GM19035 (cell line): ENCODE data around the gene APOBEC3B.
"Not testable (repeated sequence)": the region's sequence is repeated elsewhere in the genome, so short reads cannot be mapped to it uniquely, and the experiment has no call there.

Experiments
- ATAC-seq: cut with Tn5 transposase; IDR thresholded peaks from one replicate; pipeline ENCODE4 v1.9.1; 2021; ENCODE audit not compliant: unreplicated experiment

APOBEC3B gene

DNA sequence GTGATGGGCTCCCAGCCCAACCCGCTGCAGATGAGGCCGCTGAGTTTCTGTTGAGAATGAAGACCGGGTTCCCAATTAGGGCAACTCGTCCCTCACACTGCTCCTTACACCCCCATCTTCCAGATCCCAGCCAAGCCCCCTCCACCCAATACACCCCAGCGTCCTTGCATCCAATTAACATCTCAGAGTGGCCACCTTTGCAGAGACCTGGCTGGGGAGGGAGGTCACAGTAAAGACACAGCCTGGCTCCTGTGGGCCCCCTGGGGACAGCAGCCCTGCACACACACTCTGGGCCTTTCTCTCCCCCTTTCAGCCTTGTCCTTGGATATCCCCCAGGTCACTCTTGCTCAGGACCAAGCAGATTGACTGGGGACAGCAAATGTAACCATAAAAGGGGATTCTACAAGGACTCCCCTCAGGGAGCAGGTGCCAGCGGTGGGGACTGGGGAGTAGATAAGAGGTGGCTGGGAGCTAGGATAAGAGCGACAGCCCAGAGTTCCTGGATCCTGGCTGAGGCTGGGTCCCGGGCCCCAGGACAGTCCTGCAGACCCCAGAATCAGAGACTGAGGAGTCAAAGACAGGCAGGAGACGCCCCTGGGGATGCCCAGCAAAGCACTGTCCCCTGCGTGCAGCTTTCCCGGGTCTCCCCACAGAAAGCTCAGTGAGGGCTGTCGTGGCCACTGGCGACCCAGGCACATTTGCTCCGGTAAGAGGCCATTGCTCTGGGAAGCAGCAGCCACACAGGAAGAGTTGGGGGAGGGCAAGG lies 16.4 kb upstream of the APOBEC3B start:
- no peak for ATAC-seq

DNA sequence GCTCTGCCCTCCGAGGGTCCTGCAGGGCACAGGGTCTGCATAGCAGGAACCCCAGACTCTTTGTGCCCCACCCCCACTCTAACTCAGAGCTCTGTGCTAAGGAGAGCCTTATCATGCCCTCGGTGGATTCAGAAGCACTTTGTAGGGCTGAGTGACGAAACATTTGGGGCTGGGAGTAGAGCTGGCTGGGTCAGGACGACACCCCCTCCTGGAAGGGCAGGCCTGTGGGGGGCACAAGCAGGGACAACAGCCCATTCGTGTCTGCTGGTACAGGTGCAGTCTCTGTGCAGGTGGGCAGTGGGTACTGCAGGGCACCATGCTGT lies 15.8 kb upstream of the APOBEC3B start:
- ATAC-seq = no peak

DNA sequence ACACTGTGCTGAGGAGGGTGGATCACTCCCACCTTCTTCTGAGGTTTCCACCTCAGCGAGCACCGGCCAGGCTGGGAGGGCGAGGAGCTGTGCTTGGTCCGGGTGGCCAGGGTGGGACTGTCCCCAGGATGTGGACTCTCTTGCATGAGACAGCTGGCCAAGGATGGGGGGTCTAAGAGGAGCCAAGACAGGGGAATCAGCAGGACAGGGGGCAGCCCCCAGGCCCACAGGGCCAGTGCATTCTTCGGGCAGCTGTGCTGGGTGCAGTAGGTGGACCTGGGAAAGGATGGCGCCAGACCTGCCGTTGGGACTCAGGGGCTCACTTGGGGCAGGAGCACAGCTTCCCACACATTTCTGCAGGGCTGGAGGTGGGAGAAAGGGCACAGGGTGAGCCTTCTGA lies 15.2 kb upstream of the APOBEC3B start:
- no peak for ATAC-seq

DNA sequence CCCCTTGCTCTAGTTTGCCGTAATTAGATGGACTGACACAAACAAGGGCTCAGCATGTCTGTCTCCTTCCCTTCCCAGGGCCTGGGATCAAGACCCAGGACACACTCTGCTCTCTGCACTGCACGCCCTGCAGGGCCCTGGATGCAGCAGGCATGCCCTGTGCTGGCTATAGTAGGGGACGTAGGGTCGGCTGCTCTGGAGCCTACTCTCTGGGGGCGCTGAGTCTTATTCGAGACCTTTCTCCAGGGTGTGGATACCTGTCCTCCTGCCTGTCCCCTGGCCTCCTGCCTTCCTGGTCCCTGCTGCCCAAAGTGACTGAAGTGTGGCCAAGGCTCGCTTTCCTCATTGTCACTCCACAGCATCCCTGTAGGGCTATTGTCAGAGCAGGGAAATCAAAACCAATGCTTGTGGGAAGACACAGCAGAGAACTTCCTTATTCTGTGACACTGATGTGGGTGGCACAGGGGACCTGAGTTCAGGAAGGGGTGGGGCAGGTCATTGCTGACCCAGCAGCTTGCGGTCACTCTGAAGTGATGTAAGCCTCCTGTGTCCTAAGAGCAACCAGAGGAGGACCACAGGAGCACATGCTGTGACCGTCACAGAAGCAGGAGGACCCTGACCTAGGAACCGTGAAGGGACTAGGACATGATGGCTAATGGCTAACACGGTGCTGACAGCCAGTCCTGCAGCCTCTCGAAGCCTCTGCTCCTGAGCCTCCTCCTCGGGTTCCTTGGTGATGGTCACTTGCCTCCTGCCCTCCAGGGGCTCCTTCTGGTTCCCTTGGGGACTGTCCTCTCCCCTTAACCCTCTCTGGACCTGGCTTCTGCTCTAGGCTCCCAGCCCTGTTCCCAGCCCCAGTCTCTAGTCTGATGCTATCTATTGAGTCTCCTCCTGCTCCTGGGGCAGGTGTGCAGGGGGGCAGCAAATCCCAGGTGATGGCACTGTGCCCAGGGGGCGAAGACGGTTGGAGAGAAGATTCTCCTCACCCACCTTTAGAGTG lies 14.4 kb upstream of the APOBEC3B start:
- no peak for ATAC-seq

DNA sequence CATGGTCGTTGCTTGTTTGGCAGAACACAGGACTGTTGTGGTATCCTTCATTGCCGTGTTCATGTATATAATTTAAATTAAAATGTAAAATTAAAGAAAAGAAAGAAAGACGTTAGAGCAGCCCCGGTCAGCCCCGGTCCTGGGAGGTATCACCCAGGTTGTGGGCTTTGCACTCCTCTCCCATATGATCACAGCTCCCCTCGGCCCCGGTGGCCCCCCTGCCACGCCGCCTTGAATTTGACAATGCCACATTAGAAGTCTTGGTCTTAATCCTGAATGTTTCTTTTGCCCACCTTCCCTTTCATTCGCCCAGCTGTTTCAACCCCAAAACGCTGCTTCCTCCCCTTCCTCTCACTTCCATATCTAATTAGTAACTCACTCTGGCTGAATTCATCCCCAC lies 13.3 kb upstream of the APOBEC3B start:
- ATAC-seq = no peak

DNA sequence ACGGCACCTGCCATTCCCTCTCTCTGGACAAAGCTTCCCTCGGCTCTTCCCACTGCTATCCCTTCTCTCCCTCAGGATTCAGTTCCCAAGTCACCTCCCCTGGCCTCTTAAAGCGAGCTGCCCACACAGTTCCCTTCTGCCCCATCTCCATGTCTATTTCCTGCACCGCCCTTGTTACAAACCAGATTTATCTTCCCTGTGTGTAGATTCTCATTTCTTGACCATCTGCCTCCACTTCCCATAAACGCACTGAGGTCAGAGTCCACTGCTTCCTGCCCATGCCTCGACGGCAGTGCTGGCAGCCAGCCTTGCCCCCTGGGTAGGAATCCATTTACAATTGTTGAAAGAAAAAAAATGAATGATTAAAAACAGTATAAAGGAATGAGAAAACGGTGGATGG lies 11.6 kb upstream of the APOBEC3B start:
- no peak for ATAC-seq

DNA sequence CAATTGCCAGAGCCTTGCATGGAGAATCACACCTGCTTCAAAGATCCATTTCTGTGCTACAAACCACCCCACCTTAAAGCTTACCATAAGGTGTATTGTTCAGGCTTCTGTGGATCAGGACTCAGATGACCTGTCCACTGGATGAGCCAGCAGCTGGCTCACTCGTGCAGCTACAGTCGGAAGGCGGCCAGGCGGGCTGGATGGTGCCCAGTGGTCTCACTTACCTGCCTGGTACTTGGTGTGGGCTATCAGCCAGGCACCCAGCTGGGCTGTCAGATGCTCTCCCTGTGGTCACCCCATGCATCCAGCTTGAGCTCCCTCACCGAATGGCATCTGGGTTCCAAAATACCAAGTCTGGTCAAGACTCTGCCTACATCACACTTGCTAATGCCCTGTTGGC lies 10.9 kb upstream of the APOBEC3B start:
- no peak for ATAC-seq

DNA sequence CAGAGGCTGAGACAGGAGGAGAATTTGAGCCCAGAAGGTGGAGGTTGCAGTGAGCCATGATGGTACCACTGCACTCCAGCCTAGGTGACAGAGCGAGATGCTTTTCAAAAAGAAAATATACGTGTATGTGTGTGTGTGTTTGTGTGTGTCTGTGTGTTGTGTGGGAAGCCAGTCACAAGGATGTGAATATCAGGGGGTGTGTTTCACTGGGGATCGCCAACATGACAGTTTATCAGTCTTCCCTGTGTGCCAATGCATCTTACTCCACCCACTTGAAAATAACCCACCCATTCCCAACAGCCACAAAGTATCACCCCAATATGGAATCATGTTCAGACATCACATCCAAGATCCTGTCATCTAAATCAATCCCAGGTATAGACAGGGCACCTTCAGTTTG lies 10.4 kb upstream of the APOBEC3B start:
- no peak for ATAC-seq

DNA sequence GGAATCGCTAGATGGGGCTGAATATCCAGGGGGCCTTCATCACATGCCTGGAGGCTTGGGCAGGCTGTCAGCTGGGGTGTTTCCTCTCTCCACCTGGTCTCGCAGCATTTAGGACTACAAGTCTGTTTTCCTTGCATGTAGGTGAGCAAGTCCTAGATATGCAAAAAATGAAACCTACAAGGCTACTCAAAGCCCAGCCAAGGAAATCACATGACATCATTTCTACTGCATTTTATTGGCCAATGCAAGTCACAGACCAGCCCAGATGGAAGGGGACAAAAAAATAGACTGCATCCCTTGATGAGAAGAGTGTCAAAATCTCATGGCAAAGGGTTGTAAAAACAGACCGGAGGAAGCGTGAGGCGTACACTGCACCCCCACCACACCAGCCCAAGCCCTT lies 9.6 kb upstream of the APOBEC3B start:
- ATAC-seq = no peak

DNA sequence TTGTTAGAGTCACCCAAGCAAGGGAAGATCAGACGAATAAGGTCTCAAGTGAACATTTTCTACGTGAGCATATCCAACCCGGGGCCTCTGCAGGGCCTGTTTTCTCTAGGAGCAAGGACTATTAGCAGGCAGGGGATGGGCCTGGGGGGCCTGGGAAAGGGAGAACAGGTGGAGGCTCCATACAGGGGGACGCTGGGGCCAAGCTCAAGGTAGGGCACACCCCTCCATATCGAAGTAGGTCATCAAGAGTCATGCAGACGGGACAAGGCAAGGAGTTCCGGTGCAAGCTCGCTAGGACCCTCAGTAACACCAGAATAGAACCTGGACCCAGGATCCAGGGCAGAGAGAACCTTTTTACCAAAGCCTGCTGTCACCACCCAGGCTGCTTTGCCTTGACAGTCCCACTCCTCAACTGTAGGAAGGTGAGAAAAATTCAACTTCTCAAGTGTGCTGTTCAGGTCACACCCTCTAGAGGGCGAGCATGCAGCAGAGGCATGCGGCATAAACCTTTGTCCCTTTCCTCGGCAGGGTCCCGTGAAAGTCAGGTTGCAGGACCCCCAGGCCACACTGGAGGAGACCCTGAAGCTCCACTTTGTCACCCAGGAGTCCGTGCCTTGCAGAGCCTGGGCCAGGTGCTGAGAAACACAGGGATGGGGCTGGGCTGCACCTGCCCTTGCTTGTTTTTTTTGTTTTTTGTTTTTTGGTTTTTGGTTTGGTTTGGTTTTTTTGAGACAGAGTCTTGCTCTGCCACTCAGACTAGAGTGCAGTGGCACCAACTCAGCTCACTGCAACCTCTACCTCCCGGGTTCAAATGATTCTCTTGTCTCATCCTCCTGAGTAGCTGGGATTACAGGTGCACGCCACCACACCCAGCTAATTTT lies 8.6 kb upstream of the APOBEC3B start:
- ATAC-seq = no peak

DNA sequence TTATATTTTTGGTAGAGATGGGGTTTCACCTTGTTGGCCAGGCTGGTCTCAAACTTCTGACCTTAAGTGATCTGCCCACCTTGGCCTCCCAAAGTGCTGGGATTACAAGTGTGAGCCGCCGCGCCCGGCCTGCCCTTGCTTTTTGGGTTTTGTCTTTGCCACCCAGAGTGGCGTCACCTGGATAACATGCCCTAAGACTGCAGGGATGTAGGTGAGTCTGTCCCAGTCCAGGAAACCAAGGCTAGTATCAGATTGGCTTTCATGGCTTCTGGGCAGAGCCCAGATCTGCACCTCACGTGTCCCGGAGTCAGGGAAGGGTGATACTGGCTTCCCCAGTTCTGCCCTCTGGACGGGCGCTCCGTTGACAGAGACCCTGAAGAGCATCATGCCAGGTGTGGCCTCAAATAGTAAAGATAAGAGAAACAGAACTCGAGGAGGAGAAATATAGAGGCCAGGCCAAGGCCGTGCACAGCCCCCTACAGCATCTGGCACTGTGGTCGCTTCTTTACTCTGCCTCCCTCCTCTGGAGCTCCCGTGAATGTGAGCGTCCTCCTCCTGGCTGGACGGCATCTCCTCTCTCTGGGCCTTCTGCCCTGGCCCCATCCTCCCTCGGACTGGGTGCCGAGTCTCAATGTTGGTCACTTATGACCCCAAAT lies 7.8 kb upstream of the APOBEC3B start:
- no peak for ATAC-seq

DNA sequence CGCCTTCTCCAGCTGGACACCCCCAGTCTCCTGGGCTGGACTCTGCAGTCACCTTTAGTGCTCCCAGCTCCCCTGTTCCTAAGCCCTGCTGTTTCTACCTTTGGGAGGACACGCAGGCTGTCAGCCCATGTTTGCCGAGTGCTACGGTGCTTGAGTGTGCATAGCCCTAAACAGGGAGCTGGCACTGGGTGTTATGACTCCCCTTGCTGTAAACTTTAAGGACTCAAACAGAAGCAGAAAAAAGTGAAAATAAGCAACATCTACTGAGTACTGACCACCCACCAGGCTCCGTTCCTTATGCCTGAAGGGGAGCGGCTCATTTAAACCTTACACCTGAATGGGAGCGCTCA lies 7.3 kb upstream of the APOBEC3B start:
- ATAC-seq = no peak

DNA sequence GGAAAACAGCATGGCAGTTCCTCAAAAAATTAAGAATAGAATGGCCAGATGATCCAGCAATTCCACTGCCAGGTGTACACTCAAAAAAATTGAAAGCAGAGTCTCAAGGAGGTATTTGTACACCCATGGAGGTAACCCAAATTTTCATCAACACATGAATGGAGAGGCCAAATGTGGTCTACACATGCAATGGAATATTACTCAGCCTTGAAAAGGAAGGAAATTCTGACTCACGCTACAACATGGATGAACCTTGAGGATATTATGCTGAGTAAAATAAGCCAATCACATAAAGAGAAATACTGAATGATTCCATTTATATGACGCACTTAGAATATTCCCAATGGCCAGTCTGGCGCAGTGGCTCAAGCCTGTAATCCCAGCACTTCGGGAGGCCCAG lies 4.9 kb upstream of the APOBEC3B start:
- ATAC-seq = not testable (repeated sequence)

DNA sequence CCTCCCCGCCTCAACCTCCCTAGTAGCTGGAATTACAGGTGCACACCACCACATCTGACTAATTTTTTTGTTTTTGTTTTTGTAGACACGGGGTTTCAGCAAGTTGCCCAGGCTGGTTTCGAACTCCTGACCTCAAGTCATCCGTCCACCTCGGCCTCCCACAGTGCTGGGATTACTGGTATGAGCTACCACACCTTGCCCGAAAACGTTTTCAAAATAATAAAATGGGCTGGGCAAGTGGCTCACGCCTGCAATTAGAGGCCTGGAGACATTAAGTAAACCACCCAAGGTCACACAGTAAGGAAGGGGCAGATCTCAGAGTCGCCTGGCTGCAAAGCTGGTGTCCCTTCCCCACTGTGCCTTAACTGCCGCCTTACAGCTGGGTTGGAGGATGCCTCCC lies 1.6 kb upstream of the APOBEC3B start:
- not testable (repeated sequence) for ATAC-seq

DNA sequence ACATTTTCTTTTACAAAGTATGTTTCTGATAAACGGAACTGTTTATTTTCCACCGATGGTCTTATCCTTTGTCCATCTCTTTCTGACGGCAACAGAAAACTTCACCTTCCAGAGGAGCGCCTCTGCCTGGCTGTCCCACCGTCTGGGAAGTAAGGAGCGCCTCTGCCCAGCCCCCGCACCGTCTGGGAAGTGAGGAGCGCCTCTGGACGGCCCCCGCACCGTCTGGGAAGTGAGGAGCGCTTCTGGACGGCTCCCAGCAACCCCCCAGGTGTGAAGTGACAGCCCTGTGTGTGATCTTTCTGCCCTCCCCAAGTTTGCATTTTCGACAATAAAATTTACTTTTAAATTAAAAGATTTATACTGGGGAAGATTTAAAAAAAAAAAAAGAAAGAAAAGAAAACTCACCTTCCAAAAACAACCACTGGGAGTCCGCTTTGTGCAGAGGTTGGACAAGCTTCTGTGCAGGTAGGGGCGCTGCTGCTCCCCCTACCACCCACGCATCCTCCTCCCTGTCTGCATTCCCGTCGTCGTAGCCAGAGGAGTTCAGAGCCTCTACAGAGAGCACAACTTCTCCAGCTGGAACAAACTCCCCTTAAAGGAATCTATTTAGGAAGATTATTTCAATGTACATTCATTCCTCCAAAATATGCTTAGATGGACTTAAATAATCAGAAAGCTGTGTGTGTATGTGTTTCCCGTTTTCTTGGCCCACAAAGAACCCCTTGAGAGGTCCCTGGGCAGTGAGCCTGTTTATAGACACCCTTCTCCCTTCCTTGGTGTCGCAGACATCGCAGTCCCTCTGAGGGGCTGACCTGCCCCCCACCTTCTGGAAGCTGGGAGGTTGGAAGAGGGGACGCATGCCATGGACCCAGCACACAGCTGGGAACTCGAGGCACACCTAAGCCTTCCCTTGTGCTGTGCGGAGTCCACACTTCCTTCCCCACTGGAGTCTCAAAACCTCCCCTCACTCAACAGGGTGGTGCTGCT lies 849 bp upstream of the APOBEC3B start:
- ATAC-seq = no peak

DNA sequence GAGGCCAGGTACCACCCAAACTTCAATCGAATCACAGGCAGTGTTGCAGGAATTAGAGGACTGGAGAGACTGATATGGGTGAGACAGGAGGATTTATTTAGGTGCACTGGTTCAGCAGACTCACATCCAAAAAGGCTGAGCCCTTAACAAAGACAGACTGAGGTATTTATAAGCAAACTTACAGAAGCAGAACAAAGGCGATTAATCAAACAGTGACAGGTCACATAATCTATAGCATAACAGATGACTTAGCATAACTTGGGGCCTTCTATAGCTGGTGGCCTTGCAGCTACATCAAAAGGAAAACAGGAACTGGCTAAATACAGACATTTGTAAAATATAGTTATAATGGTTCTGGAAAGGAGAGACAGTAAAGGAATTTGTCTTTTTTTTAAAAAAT lies 2.1 kb downstream of the APOBEC3B start:
- no peak for ATAC-seq

DNA sequence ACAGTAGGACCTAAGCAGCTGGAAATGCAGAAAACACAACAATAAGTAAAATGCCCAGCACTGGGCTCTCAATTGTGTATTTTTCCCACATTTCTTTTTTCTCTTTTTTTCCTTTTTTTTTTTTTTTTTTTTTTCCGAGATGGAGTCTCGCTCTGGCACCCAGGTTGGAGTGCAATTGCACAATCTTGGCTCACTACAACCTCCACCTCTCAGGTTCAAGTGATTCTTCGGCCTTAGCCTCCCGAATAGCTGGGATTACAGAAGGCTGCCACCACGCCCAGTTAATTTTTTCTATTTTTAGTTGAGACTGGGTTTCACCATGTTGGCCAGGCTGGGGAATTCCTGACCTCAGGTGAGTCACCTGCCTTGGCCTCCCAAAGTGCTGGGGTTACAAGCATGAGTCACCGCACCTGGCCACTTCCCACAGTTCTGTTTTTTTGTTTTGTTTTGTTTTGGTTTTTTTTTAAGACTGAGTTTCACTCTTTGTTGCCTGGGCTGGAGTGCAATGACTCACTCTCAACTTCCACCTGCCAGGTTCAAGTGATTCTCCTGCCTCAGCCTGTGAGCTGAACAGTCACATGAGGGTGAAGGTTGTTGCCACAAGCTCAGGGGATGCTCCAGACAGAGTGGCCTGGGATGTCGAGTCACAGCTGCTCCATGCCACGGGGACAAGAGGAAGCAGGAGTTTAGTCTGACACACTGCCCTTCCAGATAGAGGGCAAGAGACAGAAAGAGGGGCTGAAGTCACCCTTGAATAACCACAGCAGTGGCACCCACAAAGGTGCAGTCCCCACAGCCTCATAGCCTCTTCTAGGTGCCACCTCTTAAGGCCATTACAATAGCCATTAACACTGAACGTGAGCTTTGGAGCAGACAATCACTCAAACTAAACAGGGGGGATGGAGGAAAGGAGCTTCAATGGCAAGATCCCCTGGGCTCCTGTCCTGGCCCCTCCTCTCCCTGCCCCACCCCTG lies 2.9 kb downstream of the APOBEC3B start:
- peak; percentile 69 for ATAC-seq

DNA sequence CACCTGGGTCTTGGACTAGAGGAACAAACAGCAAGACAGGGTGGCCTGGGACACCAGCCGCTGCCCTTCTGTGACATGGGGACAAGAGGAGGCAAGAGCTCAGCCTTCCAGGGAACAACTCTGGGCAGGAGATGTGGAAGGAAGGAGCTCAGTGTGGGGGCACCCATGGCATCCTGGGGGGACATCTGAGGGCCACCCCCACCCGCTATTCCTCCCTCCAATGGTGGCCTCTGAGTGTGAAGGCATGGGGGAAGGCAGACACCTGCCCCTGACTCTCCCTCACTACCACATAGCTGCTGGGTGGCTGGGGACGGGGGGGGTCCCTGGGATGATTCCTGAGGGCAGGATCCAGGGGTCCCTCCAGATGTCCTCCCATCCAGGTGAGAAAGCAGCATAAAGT lies 4.5 kb downstream of the APOBEC3B start:
- ATAC-seq = no peak
